Measurements from ENCODE around the gene ADAM10. TPM values are rescaled to one million over a fixed set of nuclear protein-coding genes. Genes with fewer than 3 reads are reported as not detected.
A peak's percentile ranks its signal among the peaks of the same experiment; 100 is the strongest.

The ADAM10 gene
- total and polyA plus RNA-seq, 5 donors from 2014 or later = 149 to 183 (median 156) TPM

DNA sequence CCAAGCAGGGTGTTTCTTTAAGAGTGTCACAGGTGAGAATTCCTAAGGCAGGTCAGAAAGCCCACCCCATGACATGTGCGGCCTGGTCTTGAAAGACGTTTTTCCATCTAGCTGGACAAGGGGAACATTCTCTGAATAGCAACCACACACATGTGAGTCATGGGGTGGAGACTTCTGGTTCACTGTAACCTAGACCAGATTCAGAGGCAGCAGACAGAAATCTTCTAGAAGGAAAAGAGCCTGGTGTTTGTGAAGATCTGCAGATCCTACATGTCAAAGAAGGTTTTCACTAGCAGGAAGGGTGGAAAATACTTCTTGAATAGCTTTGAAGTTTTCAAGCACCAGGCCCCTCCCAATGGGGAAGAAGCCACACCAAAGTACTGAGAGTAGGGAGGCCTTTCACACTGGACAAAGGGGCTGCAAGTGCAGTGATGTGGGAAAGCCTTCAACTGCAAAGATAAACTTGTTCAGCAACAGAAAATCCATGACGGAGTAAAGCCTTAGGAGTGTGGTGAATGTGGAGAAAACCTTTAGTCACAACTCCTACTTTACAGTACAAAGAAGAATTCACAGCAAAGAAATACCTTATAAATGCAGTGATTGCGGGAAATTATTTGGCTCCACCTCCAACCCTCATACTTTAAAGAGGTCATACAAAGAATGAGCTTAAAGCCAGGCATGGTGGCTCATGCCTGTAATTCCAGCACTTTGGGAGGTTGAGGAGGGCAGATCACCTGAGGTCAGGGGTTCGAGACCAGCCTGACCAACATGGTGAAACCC is 17.6 kb downstream of the ADAM10 start:
- Mint-ChIP-seq H3K27me3 (no peaks in the 10 kb centered on the region), H3K27ac (peak overlapping the region in 2 of 3 donors; percentile 64 to 67), H3K4me3 (peak overlapping the region in 3 of 4 donors; percentile 11 to 22 (median 17)), H3K9me3 (no peaks in the 10 kb centered on the region), H3K4me1 (peaks cover 53 to 85% (median 67%) of the 10 kb centered on the region in 4 donors), H3K36me3 (peaks cover 11% of the 10 kb centered on the region)
- H3K4me3 ChIP-seq (ENCODE audit: low read depth, low read length) = no peak overlapping the region
- ATAC-seq (ENCODE audit: low read depth in 2 of 2) (no peak), DNase-seq (peak in 1 of 3 donors; percentile 34)
- no peaks in the 10 kb centered on the region for H3K9me3 ChIP-seq (ENCODE audit: control insufficient read depth in 2 of 2, low read length in 2 of 2)
- no peak overlapping the region for H3K27ac ChIP-seq (ENCODE audit: insufficient read depth, low read length, poor library complexity, severe bottlenecking)
- peaks cover 5% of the 10 kb centered on the region for H3K36me3 ChIP-seq (ENCODE audit: control insufficient read depth, insufficient read depth, low read length)
- no peaks in the 10 kb centered on the region for H3K27me3 ChIP-seq (ENCODE audit: control insufficient read depth, insufficient read depth, low read length)
- H3K4me1 ChIP-seq (ENCODE audit: control insufficient read depth, insufficient read depth, low read length, poor library complexity, severe bottlenecking) = peaks cover 38% of the 10 kb centered on the region

GRCh38 chr15:58726867-58727266 is 22.6 kb downstream of the ADAM10 start:
- ATAC-seq (ENCODE audit: low read depth in 2 of 2) (no peak), DNase-seq (no peak)
- peaks cover 11% of the 10 kb centered on the region for H3K36me3 Mint-ChIP-seq
- Histone ChIP-seq H3K9me3 (ENCODE audit: control insufficient read depth in 2 of 2, low read length in 2 of 2) (no peaks in the 10 kb centered on the region), H3K36me3 (ENCODE audit: control insufficient read depth, insufficient read depth, low read length) (peaks cover 5% of the 10 kb centered on the region), H3K4me3 (ENCODE audit: low read depth, low read length) (no peak overlapping the region), H3K4me1 (ENCODE audit: control insufficient read depth, insufficient read depth, low read length, poor library complexity, severe bottlenecking) (peaks cover 35% of the 10 kb centered on the region), H3K27ac (ENCODE audit: insufficient read depth, low read length, poor library complexity, severe bottlenecking) (no peak overlapping the region), H3K27me3 (ENCODE audit: control insufficient read depth, insufficient read depth, low read length) (no peaks in the 10 kb centered on the region)
- H3K9me3 Mint-ChIP-seq = no peaks in the 10 kb centered on the region
- peaks cover 50 to 71% (median 60%) of the 10 kb centered on the region in 4 donors for H3K4me1 Mint-ChIP-seq
- peak overlapping the region in 1 of 3 donors; percentile 91 for H3K27ac Mint-ChIP-seq
- H3K27me3 Mint-ChIP-seq = no peaks in the 10 kb centered on the region
- H3K4me3 Mint-ChIP-seq = peak overlapping the region in 1 of 4 donors; percentile 24

- ATAC-seq (ENCODE audit: low read depth in 2 of 2) (peak in 1 of 2 donors; percentile 46), DNase-seq (no peak)
- Mint-ChIP-seq H3K4me1 (peaks cover 49 to 69% (median 63%) of the 10 kb centered on the region in 4 donors), H3K9me3 (no peaks in the 10 kb centered on the region), H3K27me3 (no peaks in the 10 kb centered on the region), H3K4me3 (peak overlapping the region in 1 of 4 donors; percentile 10), H3K27ac (peak overlapping the region; percentile 22 to 63 (median 51)), H3K36me3 (peaks cover 11% of the 10 kb centered on the region)
- H3K27me3 ChIP-seq (ENCODE audit: control insufficient read depth, insufficient read depth, low read length) = no peaks in the 10 kb centered on the region
- H3K4me3 ChIP-seq (ENCODE audit: low read depth, low read length) = no peak overlapping the region
- no peaks in the 10 kb centered on the region for H3K9me3 ChIP-seq (ENCODE audit: control insufficient read depth in 2 of 2, low read length in 2 of 2)
- peaks cover 32% of the 10 kb centered on the region for H3K4me1 ChIP-seq (ENCODE audit: control insufficient read depth, insufficient read depth, low read length, poor library complexity, severe bottlenecking)
- peaks cover 4% of the 10 kb centered on the region for H3K36me3 ChIP-seq (ENCODE audit: control insufficient read depth, insufficient read depth, low read length)
- no peak overlapping the region for H3K27ac ChIP-seq (ENCODE audit: insufficient read depth, low read length, poor library complexity, severe bottlenecking)
Measured at GRCh38 chr15:58724466-58724865, 25.0 kb downstream of the ADAM10 start.

DNA sequence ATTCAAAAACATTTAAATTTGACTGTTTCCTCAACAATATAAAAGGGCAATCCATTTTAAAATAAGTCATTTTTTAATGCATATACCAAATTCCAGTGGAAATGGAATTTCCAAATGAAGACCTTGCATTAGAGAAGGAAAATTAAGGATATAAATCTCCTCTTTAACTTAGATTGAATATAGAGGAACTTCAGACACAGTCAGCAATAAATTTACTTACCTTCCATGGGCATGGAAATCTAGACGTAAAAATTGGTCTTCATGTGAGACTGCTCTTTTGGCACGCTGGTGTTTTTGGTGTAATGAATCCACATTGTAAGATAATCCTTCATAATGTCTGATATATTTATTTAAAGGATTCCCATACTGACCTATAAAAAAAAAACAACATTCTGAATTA is 32.1 kb downstream of the ADAM10 start:
- Mint-ChIP-seq H3K36me3 (peaks cover 31% of the 10 kb centered on the region), H3K4me3 (no peak overlapping the region), H3K27me3 (no peaks in the 10 kb centered on the region), H3K4me1 (peaks cover 32 to 46% (median 37%) of the 10 kb centered on the region in 4 donors), H3K27ac (peak overlapping the region in 1 of 3 donors; percentile 4), H3K9me3 (no peaks in the 10 kb centered on the region)
- ATAC-seq (ENCODE audit: low read depth in 2 of 2) (no peak), DNase-seq (no peak)
- Histone ChIP-seq H3K4me1 (ENCODE audit: control insufficient read depth, insufficient read depth, low read length, poor library complexity, severe bottlenecking) (peaks cover 8% of the 10 kb centered on the region), H3K9me3 (ENCODE audit: control insufficient read depth in 2 of 2, low read length in 2 of 2) (no peaks in the 10 kb centered on the region), H3K27ac (ENCODE audit: insufficient read depth, low read length, poor library complexity, severe bottlenecking) (no peak overlapping the region), H3K27me3 (ENCODE audit: control insufficient read depth, insufficient read depth, low read length) (no peaks in the 10 kb centered on the region), H3K36me3 (ENCODE audit: control insufficient read depth, insufficient read depth, low read length) (peaks cover 25% of the 10 kb centered on the region), H3K4me3 (ENCODE audit: low read depth, low read length) (no peak overlapping the region)

GRCh38 chr15:58716027-58716426 is 33.5 kb downstream of the ADAM10 start:
- H3K4me3 ChIP-seq (ENCODE audit: low read depth, low read length) = no peak overlapping the region
- Mint-ChIP-seq H3K4me1 (peaks cover 28 to 44% (median 34%) of the 10 kb centered on the region in 4 donors), H3K9me3 (no peaks in the 10 kb centered on the region), H3K36me3 (peaks cover 27% of the 10 kb centered on the region), H3K27me3 (no peaks in the 10 kb centered on the region), H3K4me3 (no peak overlapping the region), H3K27ac (peak overlapping the region in 1 of 3 donors; percentile 50)
- ATAC-seq (ENCODE audit: low read depth in 2 of 2) (no peak), DNase-seq (no peak)
- no peak overlapping the region for H3K27ac ChIP-seq (ENCODE audit: insufficient read depth, low read length, poor library complexity, severe bottlenecking)
- H3K36me3 ChIP-seq (ENCODE audit: control insufficient read depth, insufficient read depth, low read length) = peaks cover 29% of the 10 kb centered on the region
- H3K27me3 ChIP-seq (ENCODE audit: control insufficient read depth, insufficient read depth, low read length) = no peaks in the 10 kb centered on the region
- no peaks in the 10 kb centered on the region for H3K9me3 ChIP-seq (ENCODE audit: control insufficient read depth in 2 of 2, low read length in 2 of 2)
- H3K4me1 ChIP-seq (ENCODE audit: control insufficient read depth, insufficient read depth, low read length, poor library complexity, severe bottlenecking) = peaks cover 8% of the 10 kb centered on the region

DNA sequence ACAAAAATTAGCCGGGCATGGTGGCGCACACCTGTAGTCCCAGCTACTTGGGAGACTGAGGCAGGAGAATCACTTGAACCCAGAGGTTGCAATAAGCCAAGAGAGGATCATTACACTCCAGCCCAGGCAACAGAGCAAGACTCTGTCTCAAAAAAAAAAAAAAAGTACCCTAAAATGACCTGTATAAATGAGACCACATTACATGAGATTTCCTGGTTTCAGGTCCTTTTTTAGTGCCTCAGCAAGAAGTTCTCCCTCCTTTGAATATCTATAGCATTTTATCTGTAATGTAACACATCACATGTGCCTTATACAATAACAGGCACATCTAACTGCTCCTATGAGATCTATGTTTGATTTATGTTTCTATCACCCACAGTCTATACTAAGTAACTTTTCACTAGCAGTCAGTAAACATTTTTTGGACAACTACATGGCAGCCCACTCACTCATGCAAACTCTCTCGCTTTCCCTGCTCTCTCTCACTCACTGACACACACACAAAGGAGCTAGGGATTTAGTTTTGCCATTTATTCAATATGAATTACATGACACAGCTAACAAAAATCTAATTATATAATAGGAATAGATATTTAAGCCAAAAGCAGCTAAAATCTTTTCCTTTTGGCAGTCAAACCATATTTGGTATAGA is 34.1 kb downstream of the ADAM10 start:
- no peak overlapping the region for H3K27ac ChIP-seq (ENCODE audit: insufficient read depth, low read length, poor library complexity, severe bottlenecking)
- peaks cover 24% of the 10 kb centered on the region for H3K36me3 Mint-ChIP-seq
- H3K9me3 Mint-ChIP-seq = no peaks in the 10 kb centered on the region
- peaks cover 23 to 43% (median 32%) of the 10 kb centered on the region in 4 donors for H3K4me1 Mint-ChIP-seq
- peak overlapping the region in 1 of 3 donors; percentile 1 for H3K27ac Mint-ChIP-seq
- no peak for ATAC-seq (ENCODE audit: low read depth in 2 of 2)
- no peaks in the 10 kb centered on the region for H3K27me3 ChIP-seq (ENCODE audit: control insufficient read depth, insufficient read depth, low read length)
- peaks cover 8% of the 10 kb centered on the region for H3K4me1 ChIP-seq (ENCODE audit: control insufficient read depth, insufficient read depth, low read length, poor library complexity, severe bottlenecking)
- H3K9me3 ChIP-seq (ENCODE audit: control insufficient read depth in 2 of 2, low read length in 2 of 2) = no peaks in the 10 kb centered on the region
- no peak overlapping the region for H3K4me3 ChIP-seq (ENCODE audit: low read depth, low read length)
- no peaks in the 10 kb centered on the region for H3K27me3 Mint-ChIP-seq
- DNase-seq = no peak
- no peak overlapping the region for H3K4me3 Mint-ChIP-seq
- H3K36me3 ChIP-seq (ENCODE audit: control insufficient read depth, insufficient read depth, low read length) = peaks cover 29% of the 10 kb centered on the region

GRCh38 chr15:58710701-58711100 is 38.8 kb downstream of the ADAM10 start:
- no peaks in the 10 kb centered on the region for H3K27me3 ChIP-seq (ENCODE audit: control insufficient read depth, insufficient read depth, low read length)
- no peaks in the 10 kb centered on the region for H3K9me3 ChIP-seq (ENCODE audit: control insufficient read depth in 2 of 2, low read length in 2 of 2)
- Mint-ChIP-seq H3K4me3 (peak overlapping the region in 2 of 4 donors; percentile 27 to 34), H3K4me1 (peaks cover 21 to 60% (median 38%) of the 10 kb centered on the region in 4 donors), H3K9me3 (no peaks in the 10 kb centered on the region), H3K27ac (peak overlapping the region in 1 of 3 donors; percentile 20), H3K36me3 (peaks cover 30% of the 10 kb centered on the region), H3K27me3 (no peaks in the 10 kb centered on the region)
- no peak for ATAC-seq (ENCODE audit: low read depth in 2 of 2)
- peaks cover 14% of the 10 kb centered on the region for H3K36me3 ChIP-seq (ENCODE audit: control insufficient read depth, insufficient read depth, low read length)
- no peak overlapping the region for H3K4me3 ChIP-seq (ENCODE audit: low read depth, low read length)
- H3K4me1 ChIP-seq (ENCODE audit: control insufficient read depth, insufficient read depth, low read length, poor library complexity, severe bottlenecking) = peaks cover 16% of the 10 kb centered on the region
- H3K27ac ChIP-seq (ENCODE audit: insufficient read depth, low read length, poor library complexity, severe bottlenecking) = no peak overlapping the region
- no peak for DNase-seq
